Measurements from ENCODE around the gene IL1RAPL1. TPM values are rescaled to one million over a fixed set of nuclear protein-coding genes. Genes with fewer than 3 reads are reported as not detected.

IL1RAPL1 gene
- total RNA-seq, 2 experiments from 2014 or later, result not detected

GRCh38 chrX:29225670-29226069, 638.4 kb downstream of the IL1RAPL1 start:
- no peak overlapping the region for H3K27ac Mint-ChIP-seq
- no peaks in the 10 kb centered on the region for H3K9me3 Mint-ChIP-seq
- POLR2A ChIA-PET, result no interaction called here
- H3K27me3 Mint-ChIP-seq, result no peaks in the 10 kb centered on the region
- H3K4me1 Mint-ChIP-seq (ENCODE audit: low read depth), result no peaks in the 10 kb centered on the region
- intact Hi-C loops (cut with micrococcal nuclease), result no loop called here
- CTCF ChIA-PET, result no interaction called here
- no peak overlapping the region for H3K4me3 Mint-ChIP-seq
- H3K36me3 Mint-ChIP-seq, result no peaks in the 10 kb centered on the region
- DNase-seq, result no peak

GRCh38 chrX:29229802-29230201, 642.6 kb downstream of the IL1RAPL1 start:
- Mint-ChIP-seq H3K4me3 (no peak overlapping the region), H3K9me3 (no peaks in the 10 kb centered on the region), H3K4me1 (ENCODE audit: low read depth) (no peaks in the 10 kb centered on the region), H3K27me3 (no peaks in the 10 kb centered on the region), H3K36me3 (no peaks in the 10 kb centered on the region), H3K27ac (no peak overlapping the region)
- ChIA-PET CTCF (no interaction called here), POLR2A (no interaction called here)
- DNase-seq, result no peak
- intact Hi-C loops (cut with micrococcal nuclease), result no loop called here

GRCh38 chrX:29231800-29232199, 644.6 kb downstream of the IL1RAPL1 start:
- H3K4me3 Mint-ChIP-seq, result no peak overlapping the region
- H3K4me1 Mint-ChIP-seq (ENCODE audit: low read depth), result no peaks in the 10 kb centered on the region
- POLR2A ChIA-PET, result no interaction called here
- H3K27me3 Mint-ChIP-seq, result no peaks in the 10 kb centered on the region
- intact Hi-C loops (cut with micrococcal nuclease), result no loop called here
- CTCF ChIA-PET, result no interaction called here
- H3K36me3 Mint-ChIP-seq, result no peaks in the 10 kb centered on the region
- no peak for DNase-seq
- H3K9me3 Mint-ChIP-seq, result no peaks in the 10 kb centered on the region
- no peak overlapping the region for H3K27ac Mint-ChIP-seq

- no peaks in the 10 kb centered on the region for H3K36me3 Mint-ChIP-seq
Observed at GRCh38 chrX:29233592-29234183, 646.4 kb downstream of the IL1RAPL1 start.

GRCh38 chrX:29237972-29238371, 650.7 kb downstream of the IL1RAPL1 start:
- Mint-ChIP-seq H3K27me3 (no peaks in the 10 kb centered on the region), H3K36me3 (no peaks in the 10 kb centered on the region), H3K27ac (no peak overlapping the region), H3K4me3 (no peak overlapping the region), H3K4me1 (ENCODE audit: low read depth) (no peaks in the 10 kb centered on the region), H3K9me3 (no peaks in the 10 kb centered on the region)
- intact Hi-C loops (cut with micrococcal nuclease), result no loop called here
- CTCF ChIA-PET, result no interaction called here
- no peak for DNase-seq
- POLR2A ChIA-PET, result no interaction called here

More at GRCh38 chrX:29233592-29234183, 646.4 kb downstream of the IL1RAPL1 start:
- intact Hi-C loops (cut with micrococcal nuclease), result no loop called here
- CTCF ChIA-PET, result interaction anchor here (0.7 kb wide), 1 partner anchor 56 kb away, joined by 3 read pairs; no protein-coding TSS in a partner anchor
- Mint-ChIP-seq H3K27me3 (no peaks in the 10 kb centered on the region), H3K9me3 (no peaks in the 10 kb centered on the region), H3K4me3 (no peak overlapping the region), H3K27ac (no peak overlapping the region), H3K4me1 (ENCODE audit: low read depth) (no peaks in the 10 kb centered on the region)
- POLR2A ChIA-PET, result no interaction called here
- DNase-seq, result no peak

- no peaks in the 10 kb centered on the region for H3K36me3 Mint-ChIP-seq
- CTCF ChIA-PET, result no interaction called here
- H3K27ac Mint-ChIP-seq, result no peak overlapping the region
- no peaks in the 10 kb centered on the region for H3K4me1 Mint-ChIP-seq (ENCODE audit: low read depth)
- no peak for DNase-seq
- H3K4me3 Mint-ChIP-seq, result no peak overlapping the region
- H3K9me3 Mint-ChIP-seq, result no peaks in the 10 kb centered on the region
- POLR2A ChIA-PET, result no interaction called here
- intact Hi-C loops (cut with micrococcal nuclease), result no loop called here
- no peaks in the 10 kb centered on the region for H3K27me3 Mint-ChIP-seq
Observed at GRCh38 chrX:29241809-29242208, 654.6 kb downstream of the IL1RAPL1 start.

- no peak overlapping the region for H3K4me3 Mint-ChIP-seq
- POLR2A ChIA-PET, result no interaction called here
- no peak for DNase-seq
- CTCF ChIA-PET, result no interaction called here
- no peaks in the 10 kb centered on the region for H3K36me3 Mint-ChIP-seq
- H3K27me3 Mint-ChIP-seq, result no peaks in the 10 kb centered on the region
- intact Hi-C loops (cut with micrococcal nuclease), result no loop called here
- no peaks in the 10 kb centered on the region for H3K9me3 Mint-ChIP-seq
- no peak overlapping the region for H3K27ac Mint-ChIP-seq
- H3K4me1 Mint-ChIP-seq (ENCODE audit: low read depth), result no peaks in the 10 kb centered on the region
Observed at GRCh38 chrX:29242856-29243255, 655.6 kb downstream of the IL1RAPL1 start.

GRCh38 chrX:29243942-29244341, 656.7 kb downstream of the IL1RAPL1 start:
- ChIA-PET CTCF (no interaction called here), POLR2A (no interaction called here)
- intact Hi-C loops (cut with micrococcal nuclease), result no loop called here
- Mint-ChIP-seq H3K27ac (no peak overlapping the region), H3K4me3 (no peak overlapping the region), H3K36me3 (no peaks in the 10 kb centered on the region), H3K9me3 (no peaks in the 10 kb centered on the region), H3K27me3 (no peaks in the 10 kb centered on the region), H3K4me1 (ENCODE audit: low read depth) (no peaks in the 10 kb centered on the region)
- DNase-seq, result no peak

- DNase-seq, result no peak
- Mint-ChIP-seq H3K36me3 (no peaks in the 10 kb centered on the region), H3K27ac (no peak overlapping the region), H3K4me3 (no peak overlapping the region), H3K27me3 (no peaks in the 10 kb centered on the region), H3K4me1 (ENCODE audit: low read depth) (no peaks in the 10 kb centered on the region), H3K9me3 (no peaks in the 10 kb centered on the region)
- CTCF ChIA-PET, result no interaction called here
- POLR2A ChIA-PET, result no interaction called here
- intact Hi-C loops (cut with micrococcal nuclease), result no loop called here
Observed at GRCh38 chrX:29254515-29254914, 667.3 kb downstream of the IL1RAPL1 start.

GRCh38 chrX:29257521-29257920, 670.3 kb downstream of the IL1RAPL1 start:
- no peaks in the 10 kb centered on the region for H3K36me3 Mint-ChIP-seq
- intact Hi-C loops (cut with micrococcal nuclease), result no loop called here

GRCh38 chrX:29269390-29269789, 682.1 kb downstream of the IL1RAPL1 start:
- H3K36me3 Mint-ChIP-seq, result no peaks in the 10 kb centered on the region
- H3K9me3 Mint-ChIP-seq, result peaks cover 3% of the 10 kb centered on the region
- intact Hi-C loops (cut with micrococcal nuclease), result no loop called here
- ChIA-PET POLR2A (no interaction called here), CTCF (no interaction called here)
- DNase-seq, result no peak
- no peaks in the 10 kb centered on the region for H3K27me3 Mint-ChIP-seq
- no peak overlapping the region for H3K4me3 Mint-ChIP-seq
- no peak overlapping the region for H3K27ac Mint-ChIP-seq
- H3K4me1 Mint-ChIP-seq (ENCODE audit: low read depth), result no peaks in the 10 kb centered on the region

More at GRCh38 chrX:29257521-29257920, 670.3 kb downstream of the IL1RAPL1 start:
- DNase-seq, result no peak
- ChIA-PET CTCF (no interaction called here), POLR2A (no interaction called here)
- no peaks in the 10 kb centered on the region for H3K9me3 Mint-ChIP-seq
- H3K27ac Mint-ChIP-seq, result no peak overlapping the region
- no peak overlapping the region for H3K4me3 Mint-ChIP-seq
- no peaks in the 10 kb centered on the region for H3K27me3 Mint-ChIP-seq
- H3K4me1 Mint-ChIP-seq (ENCODE audit: low read depth), result no peaks in the 10 kb centered on the region

- Mint-ChIP-seq H3K4me3 (no peak overlapping the region), H3K36me3 (no peaks in the 10 kb centered on the region), H3K9me3 (peaks cover 6% of the 10 kb centered on the region), H3K4me1 (ENCODE audit: low read depth) (no peaks in the 10 kb centered on the region), H3K27me3 (no peaks in the 10 kb centered on the region), H3K27ac (no peak overlapping the region)
- POLR2A ChIA-PET, result no interaction called here
- DNase-seq, result no peak
- CTCF ChIA-PET, result no interaction called here
- intact Hi-C loops (cut with micrococcal nuclease), result no loop called here
Observed at GRCh38 chrX:29274517-29274916, 687.3 kb downstream of the IL1RAPL1 start.

- Mint-ChIP-seq H3K27me3 (no peaks in the 10 kb centered on the region), H3K9me3 (peaks cover 6% of the 10 kb centered on the region), H3K27ac (no peak overlapping the region), H3K4me1 (ENCODE audit: low read depth) (no peaks in the 10 kb centered on the region), H3K4me3 (no peak overlapping the region), H3K36me3 (no peaks in the 10 kb centered on the region)
- CTCF ChIA-PET, result no interaction called here
- POLR2A ChIA-PET, result no interaction called here
- no peak for DNase-seq
- intact Hi-C loops (cut with micrococcal nuclease), result no loop called here
Observed at GRCh38 chrX:29275928-29276327, 688.7 kb downstream of the IL1RAPL1 start.

Data from activated CD4-positive, alpha-beta memory T cell treated with anti-CD3 and anti-CD28 coated beads for 36 hours (primary cell).